Heart right ventricle (tissue), 16 donors: ENCODE results near the gene PCDHGB5. TPM values are rescaled to one million over a fixed set of nuclear protein-coding genes. Genes with fewer than 3 reads are reported as not detected.

Experiments used
- ATAC-seq, 8 donors: fragments of 200-7000 bp; cut with Tn5 transposase; one replicate each; pipeline ENCODE4 v1.9.1; 2020; ENCODE audit warnings: mild to moderate bottlenecking in 8 of 8, moderate library complexity in 8 of 8, moderate number of reproducible peaks in 1 of 8
- DNase-seq, 2 donors: peaks; one replicate each; pipeline ENCODE4 v3.0.0-alpha.2; 2020
- H3K27ac ChIP-seq, 10 donors: fragments of 200-600 bp; sonication (generic) in 2 of 10; one replicate each; pipeline versions ENCODE4 v1.5.0 to v1.8.0; 2020 to 2022; ENCODE audit warnings: mild to moderate bottlenecking in 3 of 10
- H3K27me3 ChIP-seq, 7 donors: fragments of 200-600 bp; one replicate each; pipeline ENCODE4 v1.8.0; 2021 to 2022; ENCODE audit warnings: mild to moderate bottlenecking in 2 of 7
- H3K36me3 ChIP-seq, 9 donors: fragments of 200-600 bp; sonication (generic) in 1 of 9; one replicate each; pipeline versions ENCODE4 v1.5.0 to v1.8.0; 2020 to 2022; ENCODE audit warnings: mild to moderate bottlenecking in 2 of 9
- H3K4me1 ChIP-seq, 9 donors: fragments of 200-600 bp; sonication (generic) in 1 of 9; one replicate each; pipeline versions ENCODE4 v1.5.0 to v1.8.0; 2020 to 2022; ENCODE audit warnings: mild to moderate bottlenecking in 4 of 9
- H3K4me3 ChIP-seq, 10 donors: fragments of 200-600 bp; sonication (generic) in 2 of 10; one replicate each; pipeline versions ENCODE4 v1.5.0 to v1.8.0; 2020 to 2022; ENCODE audit warnings: mild to moderate bottlenecking in 7 of 10, moderate library complexity in 2 of 10
- H3K9me3 ChIP-seq, 11 donors: fragments of 200-600 bp in 10 of 11; sonication (generic) in 2 of 11; one replicate each; pipeline versions ENCODE4 v1.5.0 to v1.8.0; 2013 to 2022; ENCODE audit warnings: mild to moderate bottlenecking in 2 of 11, control low read depth in 1 of 11, moderate library complexity in 1 of 11
- WGBS, 2 donors: extraction: QIAGEN DNeasy Blood & Tissue Kit; methylation state at CpG; one replicate each; pipeline ENCODE4 v1.1.7; 2013; ENCODE audit warnings: inconsistent platforms in 1 of 2; 5-methylcytosine and 5-hydroxymethylcytosine counted together
- intact Hi-C, 10 donors: fragments of 100-400 bp; cut with DNase I; formaldehyde crosslinking; loops; one replicate each; pipeline versions ENCODE4 v1.11.1 to v1.14.2; 2022
- polyA plus RNA-seq, 2 donors: library from polyadenylated mRNA; stranded (reverse); fragments of 200-250 nt; gene quantifications; one replicate each; pipeline ENCODE4 v1.2.3, GENCODE V29; 2013
- total RNA-seq, 10 donors: library from RNA; stranded (reverse); fragmentation: NEBNext Ultra II Directional in 3 of 10; extraction: Animal tissue kit (Norgen Biotek cat#: 25700) in 3 of 10; gene quantifications; one replicate each; pipeline versions ENCODE4 v1.2.1 to v1.2.4, GENCODE V29; 2021 to 2023
- TF ChIP-seq, protein P1 (sequence below), 9 donors: fragments of 200-600 bp; sonication (generic) in 2 of 9; IDR thresholded peaks; one replicate each; pipeline versions ENCODE4 v1.5.0 to v1.8.0; 2021 to 2022; ENCODE audit warnings: antibody characterized with exemption in 9 of 9, mild to moderate bottlenecking in 5 of 9, moderate library complexity in 1 of 9
- donor health status: Arrhythmogenic right ventricular cardiomyopathy.
- donor health status: ischemic (EF 13 %, LVEDD 7.1; RV severe dilation, severe dysfunction).
- donor health status: healthy with polysubstance abuse.
- donor health status: DM: no; HTN: yes; CAD: no.
- donor health status: DM: no; HTN: no; CAD: no.
- donor health status: ischemic (EF 25% LVEDD 6.9; RV normal size, moderate dysfunction).
- donor health status: ischemic (EF 25% LVEDD 5.7; RV mildly dilated, moderate dysfunction).
- donor health status: healthy.
- donor health status: DM: yes; HTN: yes; CAD: no.
- donor health status: Ischemic cardiomyopathy.
- donor health status: ischemic (EF 35%, LVEDD 5.7; RV mildly dilated, moderate dysfunction).
- donor health status: nonischemic (EF 11% LVEDD 7.7; RV severe dilation, severe dysfunction).
- donor health status: DM: yes; HTN: yes; CAD: no.
- donor health status: PGD.
- donor health status: ischemic (EF 29% LVEDD 5.4; RV normal size, mild dysfunction).
- donor health status: nonischemic (EF 23%, LVEDD 6.1; RV moderate dilation, normal function).

The PCDHGB5 gene
- total and polyA plus RNA-seq, 12 donors, result 1.6 to 12.1 (median 8.2) TPM

DNA sequence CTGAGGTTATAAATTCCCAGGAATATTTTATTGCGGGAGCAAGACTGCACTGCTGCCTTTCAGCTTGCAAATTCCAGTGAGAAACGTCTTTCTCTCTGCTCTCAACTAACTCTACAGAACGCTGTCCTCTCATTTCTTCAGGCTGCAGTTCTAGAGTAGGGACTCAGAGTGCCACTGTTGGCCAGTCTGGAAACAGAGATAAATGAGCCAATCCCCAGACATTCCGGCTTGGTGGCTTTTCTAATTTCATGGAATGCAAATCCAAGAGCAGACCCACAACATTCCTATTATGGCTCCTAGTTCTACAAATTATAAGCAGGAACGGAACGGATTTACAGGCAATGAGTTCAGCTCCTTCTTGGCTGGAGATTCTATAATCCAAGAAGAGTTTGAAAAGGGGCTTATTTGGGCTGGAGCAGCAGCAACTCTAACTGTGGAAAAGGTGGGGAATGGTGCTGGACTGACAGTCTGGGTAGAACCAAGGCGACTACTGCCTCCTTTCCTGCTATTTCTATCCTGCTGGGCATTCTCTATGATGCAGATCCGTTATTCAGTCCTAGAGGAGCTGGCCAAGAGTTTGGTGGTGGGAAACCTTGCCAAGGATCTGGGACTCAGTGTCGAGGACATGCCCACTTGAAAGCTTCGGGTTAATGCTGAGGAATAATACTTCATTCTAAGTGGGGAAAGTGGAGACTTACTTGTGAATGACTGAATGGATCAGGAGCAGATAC lies 41.8 kb downstream of the PCDHGB5 start:
- peaks cover 0 to 33% (median 0%) of the 10 kb centered on the region in 9 donors for H3K36me3 ChIP-seq
- no peak overlapping the region for H3K27ac ChIP-seq
- peaks cover 0 to 94% (median 40%) of the 10 kb centered on the region in 11 donors for H3K9me3 ChIP-seq
- ATAC-seq (peak in 3 of 8 donors; percentile 26 to 70 (median 68)), DNase-seq (no peak)
- peaks cover 0 to 16% (median 0%) of the 10 kb centered on the region in 9 donors for H3K4me1 ChIP-seq
- no peaks in the 10 kb centered on the region for H3K27me3 ChIP-seq
- TF ChIP-seq, protein P1, sequence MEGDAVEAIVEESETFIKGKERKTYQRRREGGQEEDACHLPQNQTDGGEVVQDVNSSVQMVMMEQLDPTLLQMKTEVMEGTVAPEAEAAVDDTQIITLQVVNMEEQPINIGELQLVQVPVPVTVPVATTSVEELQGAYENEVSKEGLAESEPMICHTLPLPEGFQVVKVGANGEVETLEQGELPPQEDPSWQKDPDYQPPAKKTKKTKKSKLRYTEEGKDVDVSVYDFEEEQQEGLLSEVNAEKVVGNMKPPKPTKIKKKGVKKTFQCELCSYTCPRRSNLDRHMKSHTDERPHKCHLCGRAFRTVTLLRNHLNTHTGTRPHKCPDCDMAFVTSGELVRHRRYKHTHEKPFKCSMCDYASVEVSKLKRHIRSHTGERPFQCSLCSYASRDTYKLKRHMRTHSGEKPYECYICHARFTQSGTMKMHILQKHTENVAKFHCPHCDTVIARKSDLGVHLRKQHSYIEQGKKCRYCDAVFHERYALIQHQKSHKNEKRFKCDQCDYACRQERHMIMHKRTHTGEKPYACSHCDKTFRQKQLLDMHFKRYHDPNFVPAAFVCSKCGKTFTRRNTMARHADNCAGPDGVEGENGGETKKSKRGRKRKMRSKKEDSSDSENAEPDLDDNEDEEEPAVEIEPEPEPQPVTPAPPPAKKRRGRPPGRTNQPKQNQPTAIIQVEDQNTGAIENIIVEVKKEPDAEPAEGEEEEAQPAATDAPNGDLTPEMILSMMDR (IDR thresholded peaks at IDR 0.05), result no peak
- intact Hi-C loops, result loop anchor here in 1 of 10 donors (5.0 kb wide), 1 partner anchor 38 kb away; the partner anchor contains the start of gene PCDHGC3
- 60 to 66% methylated on average over 10 of the region's 10 CpGs for WGBS, 2 donors
- H3K4me3 ChIP-seq, result no peak overlapping the region

DNA sequence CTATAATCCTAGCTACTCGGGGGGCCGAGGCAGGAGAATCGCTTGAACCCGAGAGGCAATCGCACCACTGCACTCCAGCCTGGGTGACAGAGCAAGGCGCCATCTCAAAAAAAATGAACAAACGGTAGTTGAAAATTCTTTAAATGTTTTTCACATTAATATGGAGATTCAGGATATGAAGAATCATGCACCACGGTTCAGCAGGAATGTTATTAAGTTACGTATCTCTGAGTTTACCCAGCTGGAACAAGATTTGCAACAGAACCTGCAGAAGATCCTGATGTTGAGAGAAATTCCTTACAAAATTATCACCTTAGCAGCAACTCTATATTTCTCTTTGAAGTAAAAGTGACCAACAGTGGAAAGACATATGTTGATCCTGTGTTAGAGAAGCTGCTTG lies 42.6 kb downstream of the PCDHGB5 start:
- H3K27me3 ChIP-seq, result no peaks in the 10 kb centered on the region
- no peak for ATAC-seq
- WGBS, 2 donors, result 97% methylated on average over 9 of the region's 9 CpGs
- no peak overlapping the region for H3K4me3 ChIP-seq
- intact Hi-C loops, result loop anchor here in 1 of 10 donors (5.0 kb wide), 1 partner anchor 37 kb away; the partner anchor contains the start of gene PCDHGC3
- TF ChIP-seq, protein P1 (IDR thresholded peaks at IDR 0.05), result no peak
- H3K27ac ChIP-seq, result no peak overlapping the region
- peaks cover 0 to 94% (median 45%) of the 10 kb centered on the region in 11 donors for H3K9me3 ChIP-seq
- H3K4me1 ChIP-seq, result peaks cover 0 to 16% (median 0%) of the 10 kb centered on the region in 9 donors
- peaks cover 0 to 40% (median 0%) of the 10 kb centered on the region in 9 donors for H3K36me3 ChIP-seq
- no peak for DNase-seq

DNA sequence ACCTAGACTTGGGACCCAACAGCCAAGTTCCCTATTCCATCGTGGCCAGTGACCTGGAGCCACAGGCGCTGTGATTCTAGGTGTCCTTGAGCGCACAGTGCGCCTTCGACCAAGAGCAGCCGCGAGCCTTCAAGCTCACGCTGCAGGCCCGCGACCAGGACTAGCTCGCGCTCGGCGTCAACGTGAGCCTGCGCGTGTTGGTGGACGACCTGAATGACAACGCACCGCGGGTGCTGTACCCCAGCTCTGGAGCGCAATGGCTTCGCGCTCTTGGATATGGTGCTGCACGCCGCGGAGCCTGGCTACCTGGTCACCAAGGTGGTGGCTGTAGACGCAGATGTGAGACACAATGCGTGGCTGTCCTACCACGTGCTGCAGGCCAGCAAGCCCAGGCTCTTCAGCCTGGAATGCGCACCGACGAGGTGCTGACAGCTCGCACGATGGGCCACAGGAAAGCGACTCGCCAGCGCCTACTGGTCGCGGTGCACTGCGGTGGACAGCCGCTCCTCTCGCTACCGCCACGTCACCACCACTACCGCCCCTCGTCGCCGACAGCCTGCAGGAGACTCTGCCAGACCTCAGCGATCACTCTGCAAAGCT lies 43.9 kb downstream of the PCDHGB5 start:
- peak overlapping the region in 1 of 10 donors; percentile 5 for H3K27ac ChIP-seq
- no peaks in the 10 kb centered on the region for H3K27me3 ChIP-seq
- peaks cover 0 to 32% (median 0%) of the 10 kb centered on the region in 9 donors for H3K36me3 ChIP-seq
- peaks cover 0 to 88% (median 38%) of the 10 kb centered on the region in 11 donors for H3K9me3 ChIP-seq
- H3K4me1 ChIP-seq, result peaks cover 0 to 16% (median 0%) of the 10 kb centered on the region in 9 donors
- H3K4me3 ChIP-seq, result no peak overlapping the region
- peak; percentile 60 to 92 (median 82) for ATAC-seq
- intact Hi-C loops, result loop anchor here in 1 of 10 donors (5.0 kb wide), 1 partner anchor 36 kb away; the partner anchor contains the start of gene PCDHGC3
- DNase-seq, result no peak
- 51 to 53% methylated on average over 50 of the region's 50 CpGs for WGBS, 2 donors
- TF ChIP-seq, protein P1 (IDR thresholded peaks at IDR 0.05), result peak in 1 of 9 donors; percentile 5

Other genes starting within 250 kb of the PCDHGB5 start
Only the 30 nearest of the 37 such genes appear.
- 1 to 10 TPM in 5 of 10 donors, under 1 TPM in 5; 0.34 to 3.4 (median 1.1) TPM for gene PCDHB9, start 210.8 kb upstream of the PCDHGB5 start, total RNA-seq
- gene PCDHB9, start 210.8 kb upstream of the PCDHGB5 start, polyA plus RNA-seq, result under 1 TPM; 0.25 to 0.59 TPM
- 1 to 10 TPM in 3 of 10 donors, under 1 TPM in 7; 0.28 to 1.3 (median 0.68) TPM for gene PCDHB10, start 205.6 kb upstream of the PCDHGB5 start, total RNA-seq
- gene PCDHB10, start 205.6 kb upstream of the PCDHGB5 start, polyA plus RNA-seq, result under 1 TPM; 0.42 to 0.59 TPM
- 1 to 10 TPM in 7 of 10 donors, under 1 TPM in 3; 0.64 to 2.8 (median 1.4) TPM for gene PCDHB11, start 198.3 kb upstream of the PCDHGB5 start, total RNA-seq
- under 1 TPM; 0.26 to 0.37 TPM for gene PCDHB11, start 198.3 kb upstream of the PCDHGB5 start, polyA plus RNA-seq
- gene PCDHB12, start 189.2 kb upstream of the PCDHGB5 start, total RNA-seq, result 1 to 10 TPM in 6 of 10 donors, under 1 TPM in 4; 0.79 to 1.7 (median 1.1) TPM
- under 1 TPM; 0.51 to 0.58 TPM for gene PCDHB12, start 189.2 kb upstream of the PCDHGB5 start, polyA plus RNA-seq
- 1 to 10 TPM; 2.7 to 5.4 (median 3.6) TPM for gene PCDHB13, start 184.0 kb upstream of the PCDHGB5 start, total RNA-seq
- 1 to 10 TPM; 1.0 to 1.3 TPM for gene PCDHB13, start 184.0 kb upstream of the PCDHGB5 start, polyA plus RNA-seq
- 1 to 10 TPM; 1.4 to 9.0 (median 4.2) TPM for gene PCDHB14, start 174.6 kb upstream of the PCDHGB5 start, total RNA-seq
- 1 to 10 TPM; 1.2 to 2.2 TPM for gene PCDHB14, start 174.6 kb upstream of the PCDHGB5 start, polyA plus RNA-seq
- gene PCDHB15, start 152.6 kb upstream of the PCDHGB5 start, total RNA-seq, result 10 to 100 TPM in 2 of 10 donors, 1 to 10 TPM in 8; 3.3 to 10.5 (median 5.2) TPM
- gene PCDHB15, start 152.6 kb upstream of the PCDHGB5 start, polyA plus RNA-seq, result 1 to 10 TPM; 2.3 to 3.4 TPM
- gene SLC25A2, start 93.9 kb upstream of the PCDHGB5 start, total RNA-seq, result under 1 TPM in 2 of 10 donors, not detected in 8; 0.28 TPM
- gene SLC25A2, start 93.9 kb upstream of the PCDHGB5 start, polyA plus RNA-seq, result under 1 TPM in 1 of 2 donors, not detected in 1; 0.22 TPM
- gene TAF7, start 77.2 kb upstream of the PCDHGB5 start, total RNA-seq, result 100 to 1,000 TPM in 8 of 10 donors, 10 to 100 TPM in 2; 93.4 to 111 (median 107) TPM
- 10 to 100 TPM; 33.1 to 89.9 TPM for gene TAF7, start 77.2 kb upstream of the PCDHGB5 start, polyA plus RNA-seq
- 1 to 10 TPM; 2.1 to 5.0 (median 2.8) TPM for gene PCDHGA1, start 67.4 kb upstream of the PCDHGB5 start, total RNA-seq
- 1 to 10 TPM in 1 of 2 donors, under 1 TPM in 1; 0.57 to 1.5 TPM for gene PCDHGA1, start 67.4 kb upstream of the PCDHGB5 start, polyA plus RNA-seq
- 10 to 100 TPM in 6 of 10 donors, 1 to 10 TPM in 4; 7.0 to 15.3 (median 12.2) TPM for gene PCDHGA2, start 59.2 kb upstream of the PCDHGB5 start, total RNA-seq
- 1 to 10 TPM; 1.6 to 2.0 TPM for gene PCDHGA2, start 59.2 kb upstream of the PCDHGB5 start, polyA plus RNA-seq
- gene PCDHGA3, start 54.1 kb upstream of the PCDHGB5 start, total RNA-seq, result 10 to 100 TPM; 10.0 to 21.0 (median 15.2) TPM
- 1 to 10 TPM; 1.3 to 7.5 TPM for gene PCDHGA3, start 54.1 kb upstream of the PCDHGB5 start, polyA plus RNA-seq
- gene PCDHGB1, start 47.8 kb upstream of the PCDHGB5 start, total RNA-seq, result 10 to 100 TPM in 3 of 10 donors, 1 to 10 TPM in 7; 5.2 to 13.2 (median 9.0) TPM
- gene PCDHGB1, start 47.8 kb upstream of the PCDHGB5 start, polyA plus RNA-seq, result 1 to 10 TPM in 1 of 2 donors, under 1 TPM in 1; 0.19 to 7.2 TPM
- gene PCDHGA4, start 42.9 kb upstream of the PCDHGB5 start, total RNA-seq, result 10 to 100 TPM in 8 of 10 donors, 1 to 10 TPM in 2; 7.4 to 16.0 (median 10.5) TPM
- gene PCDHGA4, start 42.9 kb upstream of the PCDHGB5 start, polyA plus RNA-seq, result 1 to 10 TPM in 1 of 2 donors, under 1 TPM in 1; 0.70 to 4.8 TPM
- gene PCDHGB2, start 38.0 kb upstream of the PCDHGB5 start, total RNA-seq, result 10 to 100 TPM in 7 of 10 donors, 1 to 10 TPM in 3; 8.2 to 17.0 (median 11.5) TPM
- 1 to 10 TPM in 1 of 2 donors, under 1 TPM in 1; 0.64 to 5.2 TPM for gene PCDHGB2, start 38.0 kb upstream of the PCDHGB5 start, polyA plus RNA-seq
- 1 to 10 TPM; 5.5 to 9.7 (median 7.1) TPM for gene PCDHGA5, start 33.8 kb upstream of the PCDHGB5 start, total RNA-seq
- gene PCDHGA5, start 33.8 kb upstream of the PCDHGB5 start, polyA plus RNA-seq, result 1 to 10 TPM in 1 of 2 donors, under 1 TPM in 1; 0.59 to 5.3 TPM
- gene PCDHGB3, start 27.7 kb upstream of the PCDHGB5 start, total RNA-seq, result 10 to 100 TPM in 3 of 10 donors, 1 to 10 TPM in 7; 7.0 to 14.0 (median 9.3) TPM
- gene PCDHGB3, start 27.7 kb upstream of the PCDHGB5 start, polyA plus RNA-seq, result 1 to 10 TPM in 1 of 2 donors, under 1 TPM in 1; 0.39 to 5.1 TPM
- 10 to 100 TPM in 1 of 10 donors, 1 to 10 TPM in 9; 5.4 to 10.6 (median 8.1) TPM for gene PCDHGA6, start 24.1 kb upstream of the PCDHGB5 start, total RNA-seq
- gene PCDHGA6, start 24.1 kb upstream of the PCDHGB5 start, polyA plus RNA-seq, result 1 to 10 TPM; 1.2 to 9.4 TPM
- gene PCDHGA7, start 15.2 kb upstream of the PCDHGB5 start, total RNA-seq, result 10 to 100 TPM in 1 of 10 donors, 1 to 10 TPM in 9; 5.9 to 11.5 (median 8.1) TPM
- gene PCDHGA7, start 15.2 kb upstream of the PCDHGB5 start, polyA plus RNA-seq, result 1 to 10 TPM in 1 of 2 donors, under 1 TPM in 1; 0.54 to 6.4 TPM
- gene PCDHGB4, start 10.2 kb upstream of the PCDHGB5 start, total RNA-seq, result 10 to 100 TPM in 1 of 10 donors, 1 to 10 TPM in 9; 5.1 to 10.9 (median 7.3) TPM
- gene PCDHGB4, start 10.2 kb upstream of the PCDHGB5 start, polyA plus RNA-seq, result 1 to 10 TPM in 1 of 2 donors, under 1 TPM in 1; 0.96 to 3.3 TPM
- gene PCDHGA8, start 5.3 kb upstream of the PCDHGB5 start, total RNA-seq, result 10 to 100 TPM in 1 of 10 donors, 1 to 10 TPM in 9; 7.2 to 11.2 (median 8.7) TPM
- 1 to 10 TPM in 1 of 2 donors, under 1 TPM in 1; 0.28 to 3.7 TPM for gene PCDHGA8, start 5.3 kb upstream of the PCDHGB5 start, polyA plus RNA-seq
- gene PCDHGA9, start 4.8 kb downstream of the PCDHGB5 start, total RNA-seq, result 1 to 10 TPM; 4.0 to 8.3 (median 6.0) TPM
- 1 to 10 TPM in 1 of 2 donors, under 1 TPM in 1; 0.55 to 7.1 TPM for gene PCDHGA9, start 4.8 kb downstream of the PCDHGB5 start, polyA plus RNA-seq
- 10 to 100 TPM in 1 of 10 donors, 1 to 10 TPM in 9; 4.6 to 10.2 (median 6.6) TPM for gene PCDHGB6, start 10.1 kb downstream of the PCDHGB5 start, total RNA-seq
- gene PCDHGB6, start 10.1 kb downstream of the PCDHGB5 start, polyA plus RNA-seq, result 1 to 10 TPM; 1.1 to 5.8 TPM
- 1 to 10 TPM; 4.3 to 7.8 (median 6.7) TPM for gene PCDHGA10, start 15.0 kb downstream of the PCDHGB5 start, total RNA-seq
- gene PCDHGA10, start 15.0 kb downstream of the PCDHGB5 start, polyA plus RNA-seq, result 1 to 10 TPM in 1 of 2 donors, under 1 TPM in 1; 0.52 to 3.4 TPM
- gene PCDHGB7, start 19.7 kb downstream of the PCDHGB5 start, total RNA-seq, result 10 to 100 TPM in 8 of 10 donors, 1 to 10 TPM in 2; 5.9 to 12.6 (median 10.5) TPM
- 1 to 10 TPM; 1.9 to 5.6 TPM for gene PCDHGB7, start 19.7 kb downstream of the PCDHGB5 start, polyA plus RNA-seq
- gene PCDHGA11, start 23.1 kb downstream of the PCDHGB5 start, total RNA-seq, result 1 to 10 TPM; 3.3 to 8.5 (median 5.4) TPM
- 1 to 10 TPM in 1 of 2 donors, under 1 TPM in 1; 0.74 to 7.2 TPM for gene PCDHGA11, start 23.1 kb downstream of the PCDHGB5 start, polyA plus RNA-seq
- 1 to 10 TPM; 5.4 to 9.2 (median 6.1) TPM for gene PCDHGA12, start 32.6 kb downstream of the PCDHGB5 start, total RNA-seq
- gene PCDHGA12, start 32.6 kb downstream of the PCDHGB5 start, polyA plus RNA-seq, result 1 to 10 TPM; 1.6 to 5.3 TPM
- gene PCDHGC3, start 78.0 kb downstream of the PCDHGB5 start, total RNA-seq, result 10 to 100 TPM; 12.8 to 19.5 (median 15.9) TPM
- 10 to 100 TPM; 43.4 to 48.6 TPM for gene PCDHGC3, start 78.0 kb downstream of the PCDHGB5 start, polyA plus RNA-seq
- gene PCDHGC4, start 87.1 kb downstream of the PCDHGB5 start, total RNA-seq, result 1 to 10 TPM; 1.7 to 4.3 (median 3.1) TPM
- gene PCDHGC4, start 87.1 kb downstream of the PCDHGB5 start, polyA plus RNA-seq, result 1 to 10 TPM in 1 of 2 donors, under 1 TPM in 1; 0.12 to 5.0 TPM
- 1 to 10 TPM; 2.2 to 4.9 (median 3.3) TPM for gene PCDHGC5, start 91.1 kb downstream of the PCDHGB5 start, total RNA-seq
- 10 to 100 TPM in 1 of 2 donors, under 1 TPM in 1; 0.38 to 10.2 TPM for gene PCDHGC5, start 91.1 kb downstream of the PCDHGB5 start, polyA plus RNA-seq